ENCODE data around the gene FGF6. TPM values are rescaled to one million over a fixed set of nuclear protein-coding genes. Genes with fewer than 3 reads are reported as not detected.
A peak's percentile ranks its signal among the peaks of the same experiment; 100 is the strongest.

The FGF6 gene
- total RNA-seq, 1 donor from 2014 or later, result not detected

DNA sequence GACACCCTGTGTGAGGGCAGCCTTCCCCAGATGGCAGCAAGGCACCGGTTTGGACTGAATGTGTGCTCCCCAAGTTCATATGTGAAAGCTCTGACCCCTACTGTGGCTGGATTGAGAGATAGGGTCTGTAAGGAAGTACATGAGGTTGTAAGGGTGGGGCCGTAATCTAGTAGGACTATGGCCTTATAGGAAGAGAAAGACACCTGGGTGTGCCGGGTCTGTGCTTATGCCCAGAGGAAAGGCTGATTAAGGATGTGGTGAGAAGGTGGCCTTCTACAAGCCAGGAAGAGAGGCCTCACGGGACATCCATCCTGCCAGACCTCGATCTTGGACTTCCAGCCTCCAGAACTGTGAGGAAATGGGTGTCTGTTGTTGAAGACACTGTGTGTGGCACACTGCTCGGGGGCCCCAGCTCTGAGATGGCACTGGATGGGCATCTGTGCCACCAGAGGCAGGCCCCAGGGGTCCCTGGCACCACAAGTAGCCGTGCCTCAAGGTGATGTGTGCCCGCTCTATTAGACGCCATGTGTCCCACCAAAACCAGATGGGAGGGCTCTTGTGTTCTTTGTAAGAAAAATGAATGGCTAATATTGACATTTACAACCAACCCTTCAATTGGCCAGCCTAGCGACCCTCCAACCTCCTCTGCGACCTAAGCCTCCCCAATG is 22.0 kb downstream of the FGF6 start:
- Histone ChIP-seq H3K4me2 (no peak overlapping the region), H4K20me1 (ENCODE audit: low read depth) (no peaks in the 10 kb centered on the region), H3F3A (ENCODE audit: low read depth) (no peaks in the 10 kb centered on the region), H3K36me3 (no peaks in the 10 kb centered on the region), H3K4me3 (no peak overlapping the region), H3K9ac (no peak overlapping the region), H3K79me2 (ENCODE audit: low read depth) (no peaks in the 10 kb centered on the region), H2AFZ (replicated peaks) (no peak overlapping the region), H3K4me1 (no peaks in the 10 kb centered on the region), H3K27ac (no peak overlapping the region), H3K27me3 (no peaks in the 10 kb centered on the region), H3K9me3 (ENCODE audit: low read depth) (no peaks in the 10 kb centered on the region)
- H3K4me3 Mint-ChIP-seq, result no peak overlapping the region
- TF ChIP-seq, protein P1, sequence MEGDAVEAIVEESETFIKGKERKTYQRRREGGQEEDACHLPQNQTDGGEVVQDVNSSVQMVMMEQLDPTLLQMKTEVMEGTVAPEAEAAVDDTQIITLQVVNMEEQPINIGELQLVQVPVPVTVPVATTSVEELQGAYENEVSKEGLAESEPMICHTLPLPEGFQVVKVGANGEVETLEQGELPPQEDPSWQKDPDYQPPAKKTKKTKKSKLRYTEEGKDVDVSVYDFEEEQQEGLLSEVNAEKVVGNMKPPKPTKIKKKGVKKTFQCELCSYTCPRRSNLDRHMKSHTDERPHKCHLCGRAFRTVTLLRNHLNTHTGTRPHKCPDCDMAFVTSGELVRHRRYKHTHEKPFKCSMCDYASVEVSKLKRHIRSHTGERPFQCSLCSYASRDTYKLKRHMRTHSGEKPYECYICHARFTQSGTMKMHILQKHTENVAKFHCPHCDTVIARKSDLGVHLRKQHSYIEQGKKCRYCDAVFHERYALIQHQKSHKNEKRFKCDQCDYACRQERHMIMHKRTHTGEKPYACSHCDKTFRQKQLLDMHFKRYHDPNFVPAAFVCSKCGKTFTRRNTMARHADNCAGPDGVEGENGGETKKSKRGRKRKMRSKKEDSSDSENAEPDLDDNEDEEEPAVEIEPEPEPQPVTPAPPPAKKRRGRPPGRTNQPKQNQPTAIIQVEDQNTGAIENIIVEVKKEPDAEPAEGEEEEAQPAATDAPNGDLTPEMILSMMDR (IDR thresholded peaks at IDR 0.05), result no peak
- TF ChIP-seq EZH2 (IDR thresholded peaks at IDR 0.05) (no peak), EZH2phosphoT487 (IDR thresholded peaks at IDR 0.05) (no peak)
- H3K4me1 Mint-ChIP-seq, result peaks cover 9% of the 10 kb centered on the region
- H3K36me3 Mint-ChIP-seq, result no peaks in the 10 kb centered on the region
- DNase-seq (ENCODE audit: low spot score), result no peak
- peaks cover 2% of the 10 kb centered on the region for H3K27me3 Mint-ChIP-seq (ENCODE audit: insufficient read depth, low read depth)
- H3K9me3 Mint-ChIP-seq, result no peaks in the 10 kb centered on the region
- no peak overlapping the region for H3K27ac Mint-ChIP-seq

DNA sequence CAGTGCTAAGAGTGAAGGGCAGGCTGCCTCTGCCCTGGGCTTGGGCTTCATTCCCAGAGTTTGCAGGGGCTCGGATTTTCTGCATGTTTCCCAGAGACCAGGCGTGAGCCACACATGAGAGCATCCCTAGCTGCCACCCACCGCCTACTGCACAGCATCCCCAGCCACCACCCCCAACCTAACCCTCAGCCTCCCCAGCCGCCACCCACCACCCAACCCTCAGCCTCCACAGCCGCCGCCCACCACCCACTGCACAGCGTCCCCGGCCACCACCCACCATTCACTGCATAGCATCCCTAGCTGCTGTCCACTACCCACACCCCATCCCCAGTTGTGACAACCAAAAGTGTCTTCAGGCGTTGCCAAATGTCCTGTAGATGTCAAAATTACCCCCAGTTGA is 22.6 kb downstream of the FGF6 start:
- H3K27ac Mint-ChIP-seq, result no peak overlapping the region
- TF ChIP-seq EZH2 (IDR thresholded peaks at IDR 0.05) (no peak), EZH2phosphoT487 (IDR thresholded peaks at IDR 0.05) (no peak)
- TF ChIP-seq, protein P1 (IDR thresholded peaks at IDR 0.05), result no peak
- no peak for DNase-seq (ENCODE audit: low spot score)

DNA sequence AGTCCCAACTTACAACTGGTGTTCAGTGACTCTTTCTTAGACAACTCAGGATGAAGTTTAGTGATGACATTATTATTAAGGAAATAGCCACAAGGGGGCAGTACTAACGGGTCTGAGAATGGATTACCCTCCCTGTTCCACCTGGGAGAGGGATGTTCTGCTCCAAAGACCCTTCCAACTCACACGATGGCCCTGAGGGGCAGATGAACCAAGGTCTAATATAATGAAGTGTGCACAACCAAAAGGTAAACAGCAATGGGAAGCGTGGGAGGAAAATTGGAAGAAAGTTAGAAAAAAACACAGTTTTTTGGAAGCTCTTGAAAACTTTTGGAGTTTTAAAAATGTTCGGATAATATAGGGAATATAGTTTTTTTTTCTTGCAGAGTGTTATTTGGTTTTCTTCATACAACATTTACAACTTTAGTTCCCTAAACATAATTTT is 24.0 kb downstream of the FGF6 start:
- Histone ChIP-seq H2AFZ (replicated peaks) (no peak overlapping the region), H3K36me3 (no peaks in the 10 kb centered on the region), H4K20me1 (ENCODE audit: low read depth) (no peaks in the 10 kb centered on the region), H3K79me2 (ENCODE audit: low read depth) (no peaks in the 10 kb centered on the region), H3K4me1 (peaks cover 15% of the 10 kb centered on the region), H3K4me2 (no peak overlapping the region), H3K27me3 (no peaks in the 10 kb centered on the region), H3K9me3 (ENCODE audit: low read depth) (no peaks in the 10 kb centered on the region), H3K4me3 (no peak overlapping the region), H3K9ac (no peak overlapping the region), H3K27ac (no peak overlapping the region), H3F3A (ENCODE audit: low read depth) (peaks cover 10% of the 10 kb centered on the region)
- H3K27me3 Mint-ChIP-seq (ENCODE audit: insufficient read depth, low read depth), result peaks cover 5% of the 10 kb centered on the region
- H3K4me3 Mint-ChIP-seq, result no peak overlapping the region
- no peak overlapping the region for H3K27ac Mint-ChIP-seq
- H3K4me1 Mint-ChIP-seq, result peaks cover 25% of the 10 kb centered on the region
- no peaks in the 10 kb centered on the region for H3K9me3 Mint-ChIP-seq
- DNase-seq (ENCODE audit: low spot score), result peak; percentile 83
- TF ChIP-seq EZH2 (IDR thresholded peaks at IDR 0.05), result no peak
- TF ChIP-seq, protein P1 (IDR thresholded peaks at IDR 0.05), result peak; percentile 80
- no peaks in the 10 kb centered on the region for H3K36me3 Mint-ChIP-seq

More for the DNA sequence above, 22.6 kb downstream of the FGF6 start:
- no peak overlapping the region for H3K9ac ChIP-seq
- H3K4me3 Mint-ChIP-seq, result no peak overlapping the region
- no peaks in the 10 kb centered on the region for H3K9me3 ChIP-seq (ENCODE audit: low read depth)
- no peaks in the 10 kb centered on the region for H3F3A ChIP-seq (ENCODE audit: low read depth)
- H3K36me3 Mint-ChIP-seq, result no peaks in the 10 kb centered on the region
- peaks cover 13% of the 10 kb centered on the region for H3K4me1 Mint-ChIP-seq
- H3K27me3 ChIP-seq, result no peaks in the 10 kb centered on the region
- no peaks in the 10 kb centered on the region for H3K79me2 ChIP-seq (ENCODE audit: low read depth)
- no peaks in the 10 kb centered on the region for H3K36me3 ChIP-seq
- H3K4me1 ChIP-seq, result peaks cover 3% of the 10 kb centered on the region
- H4K20me1 ChIP-seq (ENCODE audit: low read depth), result no peaks in the 10 kb centered on the region
- H3K4me3 ChIP-seq, result no peak overlapping the region
- H3K27me3 Mint-ChIP-seq (ENCODE audit: insufficient read depth, low read depth), result peaks cover 3% of the 10 kb centered on the region
- no peak overlapping the region for H2AFZ ChIP-seq (replicated peaks)
- H3K4me2 ChIP-seq, result no peak overlapping the region
- H3K9me3 Mint-ChIP-seq, result no peaks in the 10 kb centered on the region
- no peak overlapping the region for H3K27ac ChIP-seq
